IMR-90 (cell line): Measurements from ENCODE around the gene PAPSS2. TPM values are rescaled to one million over a fixed set of nuclear protein-coding genes. Genes with fewer than 3 reads are reported as not detected.

Experiments
- ATAC-seq: fragments of 200-7000 bp; cut with Tn5 transposase; 2 replicates; pipeline ENCODE4 v1.9.1; 2020; ENCODE audit warnings: low read depth, mild to moderate bottlenecking, moderate library complexity
- BruUV-seq: library from RNA; stranded (reverse); fragments of 400-500 nt; replicated peaks from 2 replicates; lab custom pipeline; 2021; lab: Mats Ljungman, UMichigan
- CTCF ChIA-PET: fragments of 300-600 bp; formaldehyde crosslinking; extraction: SDS; loops from one replicate; lab custom pipeline; 2021; ENCODE audit warnings: antibody characterized with exemption; lab: Yijun Ruan, JAX
- POLR2A ChIA-PET: fragments of 300-600 bp; sonication (Branson Sonifier 250); formaldehyde crosslinking; loops from one replicate; lab custom pipeline; 2022; ENCODE audit warnings: antibody characterized with exemption; ENCODE audit not compliant: unreplicated experiment; lab: Charles Lee
- DNase-seq: peaks from one replicate; pipeline ENCODE4 v3.0.0; 2013
- H2AFZ ChIP-seq: replicated peaks from 2 replicates; pipeline ENCODE3; 2013; ENCODE audit warnings: low read length, mild to moderate bottlenecking; ENCODE audit not compliant: poor library complexity
- H2AK5ac ChIP-seq: 2 replicates; pipeline ENCODE4 v1.6.1; 2013; ENCODE audit warnings: low read depth, low read length, inconsistent platforms
- H2AK9ac ChIP-seq: replicated peaks from 2 replicates; pipeline ENCODE3; 2013; ENCODE audit warnings: mild to moderate bottlenecking, low read depth, low read length, moderate library complexity; ENCODE audit not compliant: poor library complexity
- H2BK120ac ChIP-seq: 2 replicates; pipeline ENCODE4 v1.6.1; 2013; ENCODE audit warnings: low read depth, low read length, inconsistent platforms
- H2BK15ac ChIP-seq: 3 replicates; pipeline ENCODE4 v1.6.1; 2013; ENCODE audit warnings: low read depth, low read length, inconsistent platforms
- H2BK20ac ChIP-seq: 2 replicates; pipeline ENCODE4 v1.6.1; 2013; ENCODE audit warnings: low read depth, mild to moderate bottlenecking, inconsistent platforms, low read length, moderate library complexity
- H2BK5ac ChIP-seq: 2 replicates; pipeline ENCODE4 v1.6.1; 2013; ENCODE audit warnings: mild to moderate bottlenecking, low read depth, low read length, inconsistent platforms; ENCODE audit not compliant: poor library complexity, severe bottlenecking
- H3K14ac ChIP-seq: replicated peaks from 2 replicates; pipeline ENCODE4 v1.6.1; 2013; ENCODE audit warnings: low read depth, low read length, inconsistent platforms
- H3K18ac ChIP-seq: 2 replicates; pipeline ENCODE4 v1.6.1; 2013; ENCODE audit warnings: low read depth, low read length, control low read depth
- H3K23ac ChIP-seq: 2 replicates; pipeline ENCODE4 v1.6.1; 2013; ENCODE audit warnings: low read depth, low read length, inconsistent platforms
- H3K27ac ChIP-seq: 2 replicates; pipeline ENCODE4 v1.5.1; 2013; ENCODE audit warnings: mild to moderate bottlenecking, control low read depth, low read length; ENCODE audit not compliant: insufficient read depth
- H3K27me3 ChIP-seq: 2 replicates; pipeline ENCODE4 v1.6.1; 2013; ENCODE audit warnings: low read length; ENCODE audit not compliant: control insufficient read depth, insufficient read depth
- H3K36me3 ChIP-seq: 2 replicates; pipeline ENCODE4 v1.6.1; 2013; ENCODE audit warnings: low read length, mixed read lengths; ENCODE audit not compliant: control insufficient read depth, insufficient read depth
- H3K4ac ChIP-seq: 2 replicates; pipeline ENCODE4 v1.6.1; 2013; ENCODE audit warnings: low read depth, low read length, inconsistent platforms
- H3K4me1 ChIP-seq: 2 replicates; pipeline ENCODE4 v1.6.1; 2013; ENCODE audit warnings: low read length, mixed read lengths; ENCODE audit not compliant: control insufficient read depth, insufficient read depth
- H3K4me2 ChIP-seq: 2 replicates; pipeline ENCODE4 v1.6.1; 2013; ENCODE audit warnings: low read depth, mild to moderate bottlenecking, control low read depth, low read length, moderate library complexity
- H3K4me3 ChIP-seq: 2 replicates; pipeline ENCODE4 v1.5.1; 2013; ENCODE audit warnings: low read depth, mild to moderate bottlenecking, control low read depth, low read length, moderate library complexity; ENCODE audit not compliant: insufficient read depth
- H3K56ac ChIP-seq: 2 replicates; pipeline ENCODE4 v1.6.1; 2013; ENCODE audit warnings: low read length, inconsistent platforms; ENCODE audit not compliant: insufficient read depth; ENCODE audit errors: extremely low read depth
- H3K79me1 ChIP-seq, 2 experiments: 2 replicates each; pipeline ENCODE4 v1.6.1; 2013; ENCODE audit warnings: low read length in 2 of 2, inconsistent platforms in 1 of 2, low read depth in 1 of 2
- H3K9ac ChIP-seq: 2 replicates; pipeline ENCODE4 v1.6.1; 2013; ENCODE audit warnings: low read depth, low read length, control low read depth
- H3K9me1 ChIP-seq: 2 replicates; pipeline ENCODE4 v1.6.1; 2013; ENCODE audit warnings: low read length, inconsistent platforms; ENCODE audit not compliant: insufficient read depth
- H3K9me3 ChIP-seq: 2 replicates; pipeline ENCODE4 v1.6.1; 2013; ENCODE audit warnings: low read length; ENCODE audit not compliant: control insufficient read depth, insufficient read depth
- H4K20me1 ChIP-seq: 2 replicates; pipeline ENCODE4 v1.6.1; 2013; ENCODE audit warnings: low read length, inconsistent platforms; ENCODE audit not compliant: insufficient read depth
- H4K5ac ChIP-seq: 2 replicates; pipeline ENCODE4 v1.6.1; 2013; ENCODE audit warnings: mild to moderate bottlenecking, low read depth, low read length, control low read depth
- H4K8ac ChIP-seq, 2 experiments: 2 replicates each; pipeline ENCODE4 v1.6.1; 2013; ENCODE audit warnings: low read depth in 2 of 2, low read length in 2 of 2, control low read depth in 1 of 2, inconsistent platforms in 1 of 2
- H4K91ac ChIP-seq: 2 replicates; pipeline ENCODE4 v1.6.1; 2013; ENCODE audit warnings: low read depth, low read length, inconsistent platforms; ENCODE audit not compliant: insufficient read depth
- CTCF ChIP-seq: conservative IDR thresholded peaks from 2 replicates; pipeline ENCODE4 v1.5.1; 2012; ENCODE audit warnings: mild to moderate bottlenecking, low read depth, low read length, improper control_type of control experiment
- ELK1 ChIP-seq: fragments of 150-350 bp; IDR thresholded peaks from 2 replicates; pipeline ENCODE4 v1.6.1; 2016; ENCODE audit warnings: low read depth, mild to moderate bottlenecking, low read length, moderate library complexity, borderline replicate concordance
- FOS ChIP-seq: fragments of 150-350 bp; IDR thresholded peaks from 2 replicates; pipeline ENCODE4 v1.6.1; 2016; ENCODE audit warnings: low read depth, low read length
- MAFK ChIP-seq: IDR thresholded peaks from 2 replicates; pipeline ENCODE4 v1.6.1; 2012; ENCODE audit warnings: low read depth, low read length, improper control_type of control experiment
- MAZ ChIP-seq: IDR thresholded peaks from 2 replicates; pipeline ENCODE4 v1.6.1; 2012; ENCODE audit warnings: low read depth, mild to moderate bottlenecking, low read length, improper control_type of control experiment, moderate library complexity, borderline replicate concordance
- MXI1 ChIP-seq: IDR thresholded peaks from 2 replicates; pipeline ENCODE4 v1.6.1; 2012; ENCODE audit warnings: low read depth, mild to moderate bottlenecking, low read length, moderate library complexity, borderline replicate concordance
- POLR2A ChIP-seq: IDR thresholded peaks from 2 replicates; pipeline ENCODE4 v1.6.1; 2012; ENCODE audit warnings: mild to moderate bottlenecking, low read depth, low read length
- RCOR1 ChIP-seq: IDR thresholded peaks from 2 replicates; pipeline ENCODE4 v1.6.1; 2012; ENCODE audit warnings: mild to moderate bottlenecking, low read length, improper control_type of control experiment; ENCODE audit not compliant: insufficient replicate concordance
- SMC3 ChIP-seq: fragments of 150-350 bp; IDR thresholded peaks from 2 replicates; pipeline ENCODE4 v1.6.1; 2016; ENCODE audit warnings: low read depth, mild to moderate bottlenecking, antibody characterized with exemption, low read length, moderate library complexity
- WGBS, 2 experiments: methylation state at CpG; one replicate each; pipeline versions ENCODE4 v1.1.5 to v1.1.7; 2013; ENCODE audit warnings: missing lambda C conversion rate in 2 of 2; ENCODE audit not compliant: insufficient read length in 1 of 2; ENCODE audit errors: extremely low coverage in 2 of 2; 5-methylcytosine and 5-hydroxymethylcytosine counted together
- dilution Hi-C: fragments of 300-500 bp; cut with HindIII; formaldehyde crosslinking; loops from one replicate; pipeline ENCODE4 v1.14.3; 2018; ENCODE audit warnings: low sequenced_read_pairs; ENCODE audit not compliant: unreplicated experiment
- in situ Hi-C: fragments of 300-500 bp; cut with MboI; formaldehyde crosslinking; loops from 3 replicates; pipeline ENCODE4 v1.14.3; 2019; ENCODE audit warnings: low sequenced_read_pairs, inconsistent platforms, mixed read lengths
- intact Hi-C: fragments of 100-400 bp; cut with micrococcal nuclease; formaldehyde crosslinking; loops from 2 replicates; pipeline ENCODE4 v1.10.0; 2022
- polyA plus RNA-seq, 3 experiments: library from polyadenylated mRNA; depleted of rRNA; stranded (reverse); fragments of >200 nt; gene quantifications; 2 replicates each; pipeline ENCODE4 v1.2.3, GENCODE V29; 2012; ENCODE audit warnings: low replicate concordance in 1 of 3
- total RNA-seq: library from RNA; depleted of rRNA; stranded (reverse); fragments of >200 nt; gene quantifications from 2 replicates; pipeline ENCODE4 v1.2.3, GENCODE V29; 2012

The PAPSS2 gene
- total and polyA plus RNA-seq, 2 of the 4 experiments (the other 2 are of a cell fraction), result 55.0 to 63.3 TPM

GRCh38 chr10:87765666-87766376 is 106.1 kb downstream of the PAPSS2 start:
- CTCF ChIA-PET, result no interaction called here
- H3K9me1 ChIP-seq, result peaks cover 13% of the 10 kb centered on the region
- no peak for ATAC-seq
- no peak overlapping the region for H2AK5ac ChIP-seq
- H3K18ac ChIP-seq, result no peak overlapping the region
- peaks cover 9% of the 10 kb centered on the region for H3K4me1 ChIP-seq
- no peak for DNase-seq
- dilution Hi-C loops, result no loop called here
- no peaks in the 10 kb centered on the region for H3K27me3 ChIP-seq
- H2BK20ac ChIP-seq, result no peak overlapping the region
- H3K36me3 ChIP-seq, result peaks cover 16% of the 10 kb centered on the region
- POLR2A ChIA-PET, result no interaction called here
- in situ Hi-C loops, result no loop called here
- H2AK9ac ChIP-seq, result no peak overlapping the region
- intact Hi-C loops, result no loop called here
- H2BK5ac ChIP-seq, result no peak overlapping the region
- H4K20me1 ChIP-seq, result no peaks in the 10 kb centered on the region
- no peak overlapping the region for H4K5ac ChIP-seq
- no peak overlapping the region for H3K27ac ChIP-seq
- H3K4me2 ChIP-seq, result no peak overlapping the region
- no peak overlapping the region for H3K4ac ChIP-seq
- no peak overlapping the region for H2BK120ac ChIP-seq
- H3K9me3 ChIP-seq, result no peaks in the 10 kb centered on the region
- no peak overlapping the region for H2AFZ ChIP-seq
- WGBS, 2 experiments, result no CpG with 5 or more reads among the region's 5 CpGs
- no peak overlapping the region for H3K4me3 ChIP-seq
- no peak overlapping the region for H4K91ac ChIP-seq
- no peak overlapping the region for H4K8ac ChIP-seq
- TF ChIP-seq RCOR1, result no peak
- TF ChIP-seq SMC3, result no peak
- TF ChIP-seq CTCF, result no peak
- TF ChIP-seq MXI1, result no peak
- no peak for TF ChIP-seq FOS
- TF ChIP-seq POLR2A, result no peak
- no peak for TF ChIP-seq MAFK
- no peak for TF ChIP-seq ELK1
- TF ChIP-seq MAZ, result no peak
- H3K23ac ChIP-seq, result no peak overlapping the region
- no peak overlapping the region for H3K14ac ChIP-seq
- H3K79me1 ChIP-seq, result peaks cover 9 to 30% of the 10 kb centered on the region in 2 experiments; a peak in 3 of 4 replicates
- H2BK15ac ChIP-seq, result no peak overlapping the region
- BruUV-seq, result no TSS peak
- H3K56ac ChIP-seq, result no peak overlapping the region
- H3K9ac ChIP-seq, result no peak overlapping the region
